ENCODE results near the gene NECTIN1. TPM values are rescaled to one million over a fixed set of nuclear protein-coding genes. Genes with fewer than 3 reads are reported as not detected.
"Not testable (repeated sequence)": the region's sequence is repeated elsewhere in the genome, so short reads cannot be mapped to it uniquely, and the experiment has no call there.

NECTIN1 gene
- total and polyA plus RNA-seq, 2 donors (not counting 3 experiments of a cell fraction or from before 2014, with no cell fraction given), result 10.8 to 23.6 TPM

DNA sequence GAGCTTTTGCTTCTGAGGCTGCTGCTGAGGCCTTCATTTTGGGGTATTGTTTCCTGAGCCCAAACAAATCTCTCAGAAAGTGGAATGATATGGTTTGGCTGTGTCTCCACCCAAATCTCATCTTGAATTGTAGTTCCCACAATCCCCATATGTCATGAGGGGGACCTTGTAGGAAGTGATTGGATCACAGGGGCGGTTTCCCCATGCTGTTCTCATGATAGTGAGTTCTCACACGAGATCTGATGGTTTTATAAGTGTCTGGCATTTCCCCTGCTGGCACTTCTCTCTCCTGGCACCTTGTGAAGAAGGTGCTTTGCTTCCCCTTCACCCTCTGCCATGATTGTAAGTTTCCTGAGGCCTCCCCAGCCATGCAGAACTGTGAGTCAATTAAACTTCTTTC is 133.1 kb downstream of the NECTIN1 start:
- DNase-seq (ENCODE audit: low read depth, low spot score); H4K20me1 ChIP-seq (replicated peaks; ENCODE audit: control insufficient read depth, extremely low read depth, insufficient read depth, low read length); H3K9ac ChIP-seq (replicated peaks; ENCODE audit: extremely low read depth, insufficient read depth, low read length); BruUV-seq (replicated peaks); H3K9me1 ChIP-seq (replicated peaks; ENCODE audit: control insufficient read depth, extremely low read depth, insufficient read depth, low read length); H3K36me3 ChIP-seq (ENCODE audit: control insufficient read depth in 2 of 2, extremely low read depth in 1 of 2, insufficient read depth in 2 of 2, low read length in 2 of 2); H3K27me3 ChIP-seq (ENCODE audit: control insufficient read depth in 2 of 2, insufficient read depth in 2 of 2, low read length in 2 of 2); H3K9me3 ChIP-seq (replicated peaks; ENCODE audit: control insufficient read depth, insufficient read depth, low read length); intact Hi-C loops (cut with micrococcal nuclease); H3K4me2 ChIP-seq (ENCODE audit: insufficient read depth, low read length); H3K4me3 ChIP-seq (replicated peaks in 1 of 3; ENCODE audit: insufficient read depth in 1 of 3, low read depth in 1 of 3, low read length in 3 of 3); FAIRE-seq; POLR2A ChIA-PET; H3K79me2 ChIP-seq (ENCODE audit: control insufficient read depth, insufficient read depth, low read length); dilution Hi-C loops (cut with MboI; ENCODE audit: extremely low pct_ligation_motif_present, low sequenced_read_pairs); H3K27ac ChIP-seq (ENCODE audit: insufficient read depth, low read depth, low read length); H2AFZ ChIP-seq (ENCODE audit: low read depth, low read length): not testable (repeated sequence)
- CTCF ChIA-PET, result interaction anchor here (1.5 to 2.2 kb wide), 2 partner anchors 11 to 19 kb away, joined by 7 to 11 read pairs; no protein-coding TSS in a partner anchor
- H3K4me1 ChIP-seq (ENCODE audit: control insufficient read depth, extremely low read depth, insufficient read depth, low read length), result peaks cover 20% of the 10 kb centered on the region

DNA sequence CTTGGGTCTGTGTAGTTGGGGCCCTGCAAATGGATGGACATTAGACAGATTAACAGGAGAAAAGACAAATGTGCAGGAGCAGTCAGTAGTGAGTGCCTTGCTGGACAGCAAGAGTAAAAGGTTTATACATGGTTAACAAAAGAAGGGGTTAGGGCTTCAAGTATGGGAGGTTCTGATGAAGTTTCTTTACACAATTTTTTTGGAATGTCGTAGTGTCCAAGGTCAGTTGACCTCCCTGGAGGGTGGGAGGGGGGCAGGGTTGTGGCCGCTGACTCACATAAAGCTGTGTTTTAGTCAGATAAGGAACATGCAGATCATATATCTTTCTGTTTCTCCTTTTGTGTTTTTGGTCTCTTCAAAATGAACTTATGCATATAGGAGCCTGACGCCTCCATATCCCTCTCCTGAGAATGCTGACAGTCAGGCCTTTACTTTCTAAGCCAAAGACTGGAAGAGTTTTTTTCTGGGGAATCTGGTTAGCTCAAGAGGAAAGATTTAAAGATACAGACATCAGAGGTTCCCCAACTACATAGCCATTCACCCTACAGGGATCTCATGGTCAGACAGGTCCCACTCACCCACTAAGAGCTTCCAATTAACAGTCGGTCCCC is 134.3 kb downstream of the NECTIN1 start:
- Histone ChIP-seq H3K4me2 (ENCODE audit: insufficient read depth, low read length) (peak overlapping the region; percentile 51), H3K9me3 (replicated peaks; ENCODE audit: control insufficient read depth, insufficient read depth, low read length) (no peaks in the 10 kb centered on the region), H3K36me3 (ENCODE audit: control insufficient read depth in 2 of 2, extremely low read depth in 1 of 2, insufficient read depth in 2 of 2, low read length in 2 of 2) (no peaks in the 10 kb centered on the region), H3K4me1 (ENCODE audit: control insufficient read depth, extremely low read depth, insufficient read depth, low read length) (peaks cover 20% of the 10 kb centered on the region), H2AFZ (ENCODE audit: low read depth, low read length) (peak overlapping the region; percentile 42), H3K9me1 (replicated peaks; ENCODE audit: control insufficient read depth, extremely low read depth, insufficient read depth, low read length) (no peaks in the 10 kb centered on the region), H3K4me3 (replicated peaks in 1 of 3; ENCODE audit: insufficient read depth in 1 of 3, low read depth in 1 of 3, low read length in 3 of 3) (no peak overlapping the region), H3K27me3 (ENCODE audit: control insufficient read depth in 2 of 2, insufficient read depth in 2 of 2, low read length in 2 of 2) (no peaks in the 10 kb centered on the region), H3K79me2 (ENCODE audit: control insufficient read depth, insufficient read depth, low read length) (no peaks in the 10 kb centered on the region), H3K9ac (replicated peaks; ENCODE audit: extremely low read depth, insufficient read depth, low read length) (no peak overlapping the region), H4K20me1 (replicated peaks; ENCODE audit: control insufficient read depth, extremely low read depth, insufficient read depth, low read length) (no peaks in the 10 kb centered on the region), H3K27ac (ENCODE audit: insufficient read depth, low read depth, low read length) (peak overlapping the region; percentile 46)
- DNase-seq (ENCODE audit: low read depth, low spot score) (peak; percentile 70), FAIRE-seq (peak; percentile 74)
- intact Hi-C loops (cut with micrococcal nuclease) (no loop called here), dilution Hi-C loops (cut with MboI; ENCODE audit: extremely low pct_ligation_motif_present, low sequenced_read_pairs) (no loop called here)
- ChIA-PET CTCF (interaction anchor here (0.8 to 2.2 kb wide), 6 partner anchors 10 to 134 kb away, joined by 3 to 11 read pairs (median 4); partner anchors contain the start of gene NECTIN1), POLR2A (interaction anchor here (0.9 kb wide), 1 partner anchor 10 kb away, joined by 6 read pairs; no protein-coding TSS in a partner anchor)
- no TSS peak for BruUV-seq (replicated peaks)
- no peak for TF ChIP-seq EZH2 (IDR thresholded peaks at IDR 0.05; ENCODE audit: borderline replicate concordance, low read depth, low read length, severe bottlenecking)
- peak; percentile 84 for TF ChIP-seq FOS (IDR thresholded peaks at IDR 0.05; ENCODE audit: borderline replicate concordance, insufficient read depth, low read length)
- peak; percentile 78 for TF ChIP-seq POLR2AphosphoS5 (IDR thresholded peaks at IDR 0.05; ENCODE audit: insufficient read depth, low read depth, low read length)
- TF ChIP-seq GATA2 (IDR thresholded peaks at IDR 0.05; ENCODE audit: insufficient read depth, insufficient read length, low read depth, low read length), result peak; percentile 91

All from endothelial cell of umbilical vein (primary cell).